ENCODE data around the gene CCNQ. TPM values are rescaled to one million over a fixed set of nuclear protein-coding genes. Genes with fewer than 3 reads are reported as not detected.

CCNQ gene
- polyA plus RNA-seq, 1 donor (not counting 4 experiments of a cell fraction or from before 2014, with no cell fraction given) = 31.1 TPM

DNA sequence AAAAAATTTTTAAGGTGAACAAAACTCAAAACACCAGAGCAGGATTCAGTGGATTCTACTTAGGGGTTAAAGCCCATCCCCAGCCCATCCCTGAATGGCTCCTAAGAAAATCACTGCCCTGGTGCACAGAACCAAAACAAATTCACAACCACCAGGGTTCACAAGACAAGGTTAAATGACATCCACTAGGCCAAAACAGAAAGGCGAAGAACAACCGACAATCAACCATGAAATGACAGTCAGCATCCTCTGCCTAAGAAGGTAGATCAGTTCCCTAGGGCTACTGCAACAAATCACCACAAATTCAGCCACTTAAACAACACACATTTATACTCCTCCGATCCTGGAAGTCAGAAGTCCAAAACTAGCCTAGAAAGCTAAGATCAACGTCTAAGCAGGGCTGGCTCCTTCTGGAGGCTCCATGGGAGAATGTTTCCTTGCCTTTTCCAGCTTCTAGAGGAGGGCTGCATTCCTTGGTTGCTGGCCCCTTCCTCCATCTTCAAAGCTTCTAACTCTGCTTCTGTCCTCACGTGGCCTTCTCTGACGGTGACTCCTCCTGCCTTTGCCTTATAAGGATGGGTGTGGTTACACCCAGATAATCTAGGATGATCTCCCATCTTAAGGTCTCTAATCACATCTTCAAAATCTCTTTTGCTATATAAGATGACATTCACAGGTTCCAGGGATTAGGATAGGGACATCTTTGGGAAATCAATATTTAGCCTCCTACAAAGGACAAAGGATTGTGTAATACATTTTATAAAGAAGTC, 1.8 kb downstream of the CCNQ start:
- Histone ChIP-seq H4K20me1 (ENCODE audit: control insufficient read depth, extremely low read depth, insufficient read depth, low read length) (no peaks in the 10 kb centered on the region), H3K4me3 (ENCODE audit: control insufficient read depth in 2 of 3, extremely low read depth in 1 of 3, insufficient read depth in 2 of 3, low read depth in 1 of 3, low read length in 3 of 3) (no peak overlapping the region), H2AFZ (ENCODE audit: control insufficient read depth, low read length) (no peak overlapping the region), H3K27me3 (ENCODE audit: control insufficient read depth, extremely low read depth, insufficient read depth, low read length) (no peaks in the 10 kb centered on the region), H3K27ac (ENCODE audit: control insufficient read depth, insufficient read depth, low read length) (no peak overlapping the region), H3K4me2 (ENCODE audit: control insufficient read depth, extremely low read depth, insufficient read depth, low read depth, low read length) (no peak overlapping the region), H3K9me1 (ENCODE audit: control insufficient read depth, extremely low read depth, insufficient read depth, low read length) (no peaks in the 10 kb centered on the region), H3K36me3 (ENCODE audit: control insufficient read depth in 2 of 2, extremely low read depth in 1 of 2, insufficient read depth in 2 of 2, low read length in 2 of 2) (peaks cover 2 to 7% of the 10 kb centered on the region in 2 experiments), H3K79me2 (ENCODE audit: control insufficient read depth, insufficient read depth, low read length) (peaks cover 19% of the 10 kb centered on the region), H3K4me1 (ENCODE audit: control insufficient read depth, extremely low read depth, insufficient read depth, low read length) (peaks cover 20% of the 10 kb centered on the region), H3K9me3 (ENCODE audit: control insufficient read depth, low read depth, low read length) (no peaks in the 10 kb centered on the region), H3K9ac (ENCODE audit: control insufficient read depth, extremely low read depth, insufficient read depth, low read length) (no peak overlapping the region)
- no peak for FAIRE-seq
- TF ChIP-seq, protein P1, sequence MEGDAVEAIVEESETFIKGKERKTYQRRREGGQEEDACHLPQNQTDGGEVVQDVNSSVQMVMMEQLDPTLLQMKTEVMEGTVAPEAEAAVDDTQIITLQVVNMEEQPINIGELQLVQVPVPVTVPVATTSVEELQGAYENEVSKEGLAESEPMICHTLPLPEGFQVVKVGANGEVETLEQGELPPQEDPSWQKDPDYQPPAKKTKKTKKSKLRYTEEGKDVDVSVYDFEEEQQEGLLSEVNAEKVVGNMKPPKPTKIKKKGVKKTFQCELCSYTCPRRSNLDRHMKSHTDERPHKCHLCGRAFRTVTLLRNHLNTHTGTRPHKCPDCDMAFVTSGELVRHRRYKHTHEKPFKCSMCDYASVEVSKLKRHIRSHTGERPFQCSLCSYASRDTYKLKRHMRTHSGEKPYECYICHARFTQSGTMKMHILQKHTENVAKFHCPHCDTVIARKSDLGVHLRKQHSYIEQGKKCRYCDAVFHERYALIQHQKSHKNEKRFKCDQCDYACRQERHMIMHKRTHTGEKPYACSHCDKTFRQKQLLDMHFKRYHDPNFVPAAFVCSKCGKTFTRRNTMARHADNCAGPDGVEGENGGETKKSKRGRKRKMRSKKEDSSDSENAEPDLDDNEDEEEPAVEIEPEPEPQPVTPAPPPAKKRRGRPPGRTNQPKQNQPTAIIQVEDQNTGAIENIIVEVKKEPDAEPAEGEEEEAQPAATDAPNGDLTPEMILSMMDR (optimal IDR thresholded peaks at IDR 0.05 in 1 of 3, IDR thresholded peaks at IDR 0.05 in 1 of 3, conservative IDR thresholded peaks at IDR 0.05 in 1 of 3; ENCODE audit: extremely low read depth in 1 of 3, insufficient read depth in 2 of 3, low read length in 3 of 3) = no peak
- TF ChIP-seq EZH2 (IDR thresholded peaks at IDR 0.05; ENCODE audit: low read length) = no peak
- dilution Hi-C loops (cut with MboI; ENCODE audit: extremely low pct_ligation_motif_present, low sequenced_read_pairs) = no loop called here
- no peak for DNase-seq (ENCODE audit: low read depth, low spot score)

DNA sequence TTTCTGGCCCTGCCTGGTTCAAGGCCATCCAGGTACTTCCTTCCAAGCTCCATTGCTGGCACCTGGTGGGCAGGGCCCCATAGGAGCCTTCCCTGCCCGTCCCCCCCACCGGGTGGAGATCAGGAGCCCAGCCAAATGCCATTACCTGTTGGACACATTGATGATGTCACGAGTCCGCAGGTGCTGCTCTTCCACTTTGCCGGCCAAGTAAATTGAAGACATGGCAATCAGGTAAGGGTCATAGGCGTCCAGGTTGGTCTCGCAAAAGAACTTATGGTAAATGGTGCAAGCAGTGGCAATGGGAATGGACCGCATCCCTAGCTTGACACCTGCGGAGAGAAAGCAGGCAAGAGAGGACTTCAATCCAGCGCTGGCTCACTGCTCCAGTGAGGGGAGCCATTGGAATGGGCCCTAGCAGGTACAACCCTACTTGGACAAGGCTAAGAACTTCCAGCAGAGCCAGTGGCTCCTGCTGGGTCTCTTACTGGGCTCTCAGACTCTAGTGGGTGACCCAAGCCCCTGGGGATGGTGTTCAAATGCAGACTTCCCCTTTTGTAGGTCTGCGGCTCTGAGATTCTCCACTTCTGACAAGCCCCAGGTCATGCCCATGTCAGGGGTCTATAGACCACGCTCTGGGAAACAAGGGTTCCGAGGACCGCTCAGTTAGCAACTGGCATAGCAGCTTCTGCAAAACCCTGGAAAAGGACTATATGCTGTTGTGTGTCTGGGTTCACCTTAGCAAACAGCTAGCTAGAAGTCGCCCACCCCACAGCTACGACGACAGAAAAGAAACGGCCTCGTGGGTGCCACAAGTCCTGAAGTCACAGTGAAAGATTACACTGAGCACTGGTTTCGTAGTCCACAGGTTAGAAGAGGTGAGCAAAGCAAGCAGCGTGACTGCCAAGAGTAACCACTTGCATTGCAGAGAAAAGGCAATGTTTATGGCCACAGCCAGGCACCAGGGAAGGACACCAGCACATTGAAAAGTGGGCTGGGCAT, 2.8 kb downstream of the CCNQ start:
- H3K4me3 ChIP-seq (ENCODE audit: control insufficient read depth in 2 of 3, extremely low read depth in 1 of 3, insufficient read depth in 2 of 3, low read depth in 1 of 3, low read length in 3 of 3) = no peak overlapping the region
- no peaks in the 10 kb centered on the region for H3K9me1 ChIP-seq (ENCODE audit: control insufficient read depth, extremely low read depth, insufficient read depth, low read length)
- peaks cover 3 to 7% of the 10 kb centered on the region in 2 experiments for H3K36me3 ChIP-seq (ENCODE audit: control insufficient read depth in 2 of 2, extremely low read depth in 1 of 2, insufficient read depth in 2 of 2, low read length in 2 of 2)
- DNase-seq (ENCODE audit: low read depth, low spot score) = no peak
- no peak overlapping the region for H3K9ac ChIP-seq (ENCODE audit: control insufficient read depth, extremely low read depth, insufficient read depth, low read length)
- H3K4me2 ChIP-seq (ENCODE audit: control insufficient read depth, extremely low read depth, insufficient read depth, low read depth, low read length) = no peak overlapping the region
- no peak overlapping the region for H2AFZ ChIP-seq (ENCODE audit: control insufficient read depth, low read length)
- H3K79me2 ChIP-seq (ENCODE audit: control insufficient read depth, insufficient read depth, low read length) = peaks cover 19% of the 10 kb centered on the region
- dilution Hi-C loops (cut with MboI; ENCODE audit: extremely low pct_ligation_motif_present, low sequenced_read_pairs) = no loop called here
- no peak overlapping the region for H3K27ac ChIP-seq (ENCODE audit: control insufficient read depth, insufficient read depth, low read length)
- FAIRE-seq = no peak
- H3K4me1 ChIP-seq (ENCODE audit: control insufficient read depth, extremely low read depth, insufficient read depth, low read length) = peaks cover 20% of the 10 kb centered on the region
- no peaks in the 10 kb centered on the region for H4K20me1 ChIP-seq (ENCODE audit: control insufficient read depth, extremely low read depth, insufficient read depth, low read length)
- TF ChIP-seq EZH2 (IDR thresholded peaks at IDR 0.05; ENCODE audit: low read length) = no peak
- H3K9me3 ChIP-seq (ENCODE audit: control insufficient read depth, low read depth, low read length) = no peaks in the 10 kb centered on the region
- no peaks in the 10 kb centered on the region for H3K27me3 ChIP-seq (ENCODE audit: control insufficient read depth, extremely low read depth, insufficient read depth, low read length)
